ENCODE results near the gene INAFM1. TPM values are rescaled to one million over a fixed set of nuclear protein-coding genes. Genes with fewer than 3 reads are reported as not detected.

Gene INAFM1
- total RNA-seq, 5 donors from 2014 or later (not counting 1 experiment from before 2014, with no cell fraction given), result 11.3 to 19.2 (median 15.6) TPM

DNA sequence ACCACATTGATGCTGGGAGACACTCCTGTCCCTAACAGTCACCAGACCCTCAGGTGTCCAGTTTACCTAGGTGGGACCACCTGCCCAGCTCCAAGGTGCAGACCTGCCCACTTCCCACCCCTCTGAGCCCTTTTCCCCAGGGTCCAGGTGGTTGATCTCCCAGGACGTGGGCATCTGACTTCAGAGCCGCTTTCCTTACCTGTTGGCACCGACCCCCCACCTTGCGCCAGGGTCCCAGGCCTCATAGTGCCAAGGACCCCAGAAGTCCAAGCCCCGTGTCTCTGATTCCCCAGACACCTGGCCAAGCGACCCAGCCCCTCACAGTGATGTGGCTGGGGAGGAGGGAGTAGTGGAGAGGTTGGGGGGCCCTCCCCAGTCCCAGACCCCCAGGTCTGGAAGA is 34.1 kb upstream of the INAFM1 start:
- peak overlapping the region in 1 of 2 donors; percentile 19 for H3K4me3 ChIP-seq (ENCODE audit: control insufficient read depth in 1 of 2, extremely low read depth in 1 of 2, low read length in 1 of 2)
- Mint-ChIP-seq H3K36me3 (no peaks in the 10 kb centered on the region), H3K27me3 (no peaks in the 10 kb centered on the region), H3K27ac (no peak overlapping the region), H3K9me3 (no peaks in the 10 kb centered on the region), H3K4me3 (peak overlapping the region in 2 of 3 donors; percentile 53 to 54), H3K4me1 (peaks cover 8 to 37% (median 32%) of the 10 kb centered on the region in 3 donors)
- POLR2A ChIA-PET, result interaction anchor here in 1 of 2 donors (0.6 kb wide), 1 partner anchor 62 kb away, joined by 3 read pairs; no protein-coding TSS in a partner anchor
- CTCF ChIA-PET, result interaction anchor here in 1 of 2 donors (0.6 kb wide), 2 partner anchors 46 to 275 kb away, joined by 5 to 7 read pairs; no protein-coding TSS in a partner anchor
- peaks cover 38 to 55% of the 10 kb centered on the region in 2 experiments for H3K4me1 ChIP-seq (ENCODE audit: control insufficient read depth in 1 of 2, extremely low read depth in 1 of 2, insufficient read depth in 2 of 2, low read length in 2 of 2)
- DNase-seq, result no peak
- H3K9me3 ChIP-seq, result no peaks in the 10 kb centered on the region
- H3K27me3 ChIP-seq (replicated peaks in 1 of 2; ENCODE audit: control insufficient read depth in 2 of 2, extremely low read depth in 1 of 2, insufficient read depth in 2 of 2, low read length in 1 of 2), result peaks cover 6 to 9% of the 10 kb centered on the region in 2 experiments
- ATAC-seq (replicated peaks in 1 of 4), result no peak
- H3K36me3 ChIP-seq (ENCODE audit: control insufficient read depth in 2 of 2, extremely low read depth in 1 of 2, insufficient read depth in 1 of 2, low read length in 1 of 2), result no peaks in the 10 kb centered on the region
- peak overlapping the region; percentile 50 for H3K27ac ChIP-seq (ENCODE audit: low read length)
- 75% methylated on average over 2 of the region's 6 CpGs for WGBS (ENCODE audit: insufficient coverage)

DNA sequence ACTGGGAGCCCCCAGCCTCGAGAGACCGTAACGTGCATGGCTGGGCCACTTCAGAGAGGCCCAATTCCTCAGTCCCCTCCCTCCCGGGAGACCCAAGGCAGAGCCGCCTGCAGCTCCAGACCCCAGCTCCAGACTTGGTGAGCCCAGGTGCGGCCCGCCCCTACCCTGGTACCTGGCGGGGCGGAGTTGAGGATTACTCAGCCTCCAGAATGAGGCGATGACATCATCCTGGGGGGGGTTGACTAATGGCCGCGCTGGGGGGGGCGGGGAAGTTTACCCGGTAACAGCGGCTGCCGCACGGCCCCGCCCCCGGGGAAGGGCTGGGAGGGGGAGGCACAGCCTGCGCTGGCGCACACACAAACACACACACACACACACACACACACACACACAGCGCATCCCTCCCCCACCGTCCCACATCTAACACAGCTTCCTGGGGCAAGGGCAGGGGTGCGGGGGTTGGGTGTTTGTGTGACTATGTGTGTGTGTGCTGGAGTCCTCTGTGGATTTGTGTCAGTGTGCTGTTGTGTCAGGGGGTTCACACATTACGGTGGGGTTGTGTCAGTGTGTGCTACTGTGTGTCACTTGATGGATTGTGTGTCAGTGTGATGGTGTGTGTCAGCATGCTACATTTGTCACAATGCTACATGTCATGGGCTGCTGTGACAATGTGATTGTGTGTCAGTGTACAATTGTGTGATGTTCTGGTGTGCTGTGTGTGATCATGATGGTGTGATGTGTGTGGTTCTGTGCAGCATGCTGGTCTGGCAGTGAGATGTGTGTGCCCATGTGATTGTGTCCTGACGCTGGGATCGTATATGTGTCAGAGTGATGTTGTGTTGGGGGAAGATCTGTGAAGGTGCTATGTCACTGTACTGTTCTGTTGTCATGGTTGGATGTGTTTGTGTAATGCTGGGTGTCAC is 33.4 kb upstream of the INAFM1 start:
- H3K4me3 Mint-ChIP-seq, result peak overlapping the region in 2 of 3 donors; percentile 53 to 54
- peaks cover 8 to 37% (median 32%) of the 10 kb centered on the region in 3 donors for H3K4me1 Mint-ChIP-seq
- peak; percentile 57 to 68 (median 60) for ATAC-seq (replicated peaks in 1 of 4)
- DNase-seq, result peak; percentile 66 to 95 (median 86)
- peaks cover 38 to 55% of the 10 kb centered on the region in 2 experiments for H3K4me1 ChIP-seq (ENCODE audit: control insufficient read depth in 1 of 2, extremely low read depth in 1 of 2, insufficient read depth in 2 of 2, low read length in 2 of 2)
- WGBS (ENCODE audit: insufficient coverage), result 29% methylated on average over 10 of the region's 27 CpGs
- peak overlapping the region in 1 of 2 donors; percentile 22 for H3K27ac Mint-ChIP-seq
- ChIA-PET POLR2A (interaction anchor here in 1 of 2 donors (0.6 kb wide), 1 partner anchor 63 kb away, joined by 3 read pairs; no protein-coding TSS in a partner anchor), CTCF (interaction anchor here in 1 of 2 donors (0.6 kb wide), 3 partner anchors 46 to 274 kb away, joined by 3 to 7 read pairs (median 5); no protein-coding TSS in a partner anchor)
- H3K36me3 ChIP-seq (ENCODE audit: control insufficient read depth in 2 of 2, extremely low read depth in 1 of 2, insufficient read depth in 1 of 2, low read length in 1 of 2), result no peaks in the 10 kb centered on the region
- H3K27ac ChIP-seq (ENCODE audit: low read length), result peak overlapping the region; percentile 50
- no peaks in the 10 kb centered on the region for H3K9me3 ChIP-seq
- no peaks in the 10 kb centered on the region for H3K27me3 Mint-ChIP-seq
- no peaks in the 10 kb centered on the region for H3K9me3 Mint-ChIP-seq
- peak overlapping the region in 1 of 2 donors; percentile 19 for H3K4me3 ChIP-seq (ENCODE audit: control insufficient read depth in 1 of 2, extremely low read depth in 1 of 2, low read length in 1 of 2)
- H3K36me3 Mint-ChIP-seq, result no peaks in the 10 kb centered on the region
- peaks cover 6 to 9% of the 10 kb centered on the region in 2 experiments for H3K27me3 ChIP-seq (replicated peaks in 1 of 2; ENCODE audit: control insufficient read depth in 2 of 2, extremely low read depth in 1 of 2, insufficient read depth in 2 of 2, low read length in 1 of 2)

DNA sequence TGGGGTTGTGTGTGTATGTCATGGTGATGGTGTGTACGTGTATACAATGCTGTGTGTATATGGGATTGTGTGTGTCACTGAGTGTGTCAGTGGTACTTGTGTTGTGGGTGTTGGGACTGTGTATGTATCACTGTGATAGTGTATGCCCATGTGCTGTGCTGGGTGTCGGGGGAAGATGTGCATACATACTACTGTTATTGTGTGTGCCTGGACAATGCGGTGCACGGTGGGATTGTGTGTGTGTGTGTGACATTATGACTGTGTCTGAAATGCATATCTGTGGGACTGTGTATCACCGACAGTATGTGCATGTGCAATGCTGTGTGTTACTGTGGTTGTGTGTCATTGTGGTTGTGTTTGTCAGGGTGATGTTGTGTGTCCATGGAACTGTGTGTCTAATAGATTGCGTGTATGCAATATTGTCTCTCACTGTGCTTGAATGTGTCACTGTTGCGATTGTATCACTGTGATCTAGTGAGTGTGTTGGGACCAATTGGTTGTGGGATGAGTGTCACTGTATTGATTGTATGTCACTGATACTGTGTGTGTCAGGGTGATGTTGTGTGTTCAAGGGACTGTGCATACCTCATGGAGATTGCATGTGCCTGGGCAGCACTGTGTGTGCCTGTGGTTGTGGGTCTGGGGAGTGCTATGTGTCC is 32.6 kb upstream of the INAFM1 start:
- Mint-ChIP-seq H3K27ac (no peak overlapping the region), H3K9me3 (no peaks in the 10 kb centered on the region), H3K36me3 (no peaks in the 10 kb centered on the region), H3K4me1 (peaks cover 8 to 37% (median 32%) of the 10 kb centered on the region in 3 donors), H3K27me3 (no peaks in the 10 kb centered on the region), H3K4me3 (no peak overlapping the region)
- H3K4me3 ChIP-seq (ENCODE audit: control insufficient read depth in 1 of 2, extremely low read depth in 1 of 2, low read length in 1 of 2), result no peak overlapping the region
- peak overlapping the region; percentile 38 for H3K27ac ChIP-seq (ENCODE audit: low read length)
- peak in 2 of 35 experiments; percentile 11 to 29 for DNase-seq
- no peaks in the 10 kb centered on the region for H3K9me3 ChIP-seq
- CTCF ChIA-PET, result interaction anchor here in 1 of 2 donors (1.1 kb wide), 1 partner anchor 31 kb away, joined by 10 read pairs; no protein-coding TSS in a partner anchor
- H3K27me3 ChIP-seq (replicated peaks in 1 of 2; ENCODE audit: control insufficient read depth in 2 of 2, extremely low read depth in 1 of 2, insufficient read depth in 2 of 2, low read length in 1 of 2), result peaks cover 6 to 9% of the 10 kb centered on the region in 2 experiments
- WGBS (ENCODE audit: insufficient coverage), result 88% methylated on average over 7 of the region's 7 CpGs
- ATAC-seq (replicated peaks in 1 of 4), result no peak
- H3K4me1 ChIP-seq (ENCODE audit: control insufficient read depth in 1 of 2, extremely low read depth in 1 of 2, insufficient read depth in 2 of 2, low read length in 2 of 2), result peaks cover 38 to 56% of the 10 kb centered on the region in 2 experiments
- POLR2A ChIA-PET, result no interaction called here
- no peaks in the 10 kb centered on the region for H3K36me3 ChIP-seq (ENCODE audit: control insufficient read depth in 2 of 2, extremely low read depth in 1 of 2, insufficient read depth in 1 of 2, low read length in 1 of 2)

DNA sequence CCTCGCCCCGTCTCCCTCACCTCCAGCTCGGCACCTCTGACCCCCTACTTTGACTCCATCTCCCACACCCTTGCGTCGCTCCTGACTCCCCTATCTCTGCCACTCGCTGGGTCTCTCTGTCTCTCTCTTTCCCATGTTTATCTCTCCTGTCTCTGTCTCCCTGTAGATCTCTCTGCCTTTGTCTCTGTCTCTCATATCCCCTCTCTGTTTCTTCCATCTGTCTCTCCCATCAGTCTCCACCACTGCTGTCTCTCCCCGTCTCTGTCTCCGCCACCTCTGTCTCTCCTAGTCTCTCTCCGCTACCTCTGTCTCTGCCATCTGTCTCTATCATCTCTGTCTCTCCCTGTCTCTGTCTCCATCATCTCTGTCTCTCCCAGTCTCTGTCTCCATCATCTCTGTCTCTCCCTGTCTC is 31.3 kb upstream of the INAFM1 start:
- H3K36me3 Mint-ChIP-seq, result no peaks in the 10 kb centered on the region
- H3K9me3 Mint-ChIP-seq, result no peaks in the 10 kb centered on the region
- H3K4me3 ChIP-seq (ENCODE audit: control insufficient read depth in 1 of 2, extremely low read depth in 1 of 2, low read length in 1 of 2), result peak overlapping the region; percentile 34 to 51
- peak overlapping the region in 2 of 3 donors; percentile 51 to 66 for H3K4me3 Mint-ChIP-seq
- ChIA-PET POLR2A (interaction anchor here (0.5 to 0.7 kb wide), 4 partner anchors 31 to 104 kb away, joined by 3 to 4 read pairs (median 3); no protein-coding TSS in a partner anchor), CTCF (interaction anchor here (0.6 to 5.4 kb wide), 13 partner anchors 11 to 130 kb away, joined by 3 to 179 read pairs (median 10); partner anchors contain the start of gene ZC3H4 (in 1 of the 2))
- ATAC-seq (replicated peaks in 1 of 4) (peak in 2 of 4 experiments; percentile 3 to 19), DNase-seq (peak in 2 of 35 experiments; percentile 16 to 25)
- H3K27me3 Mint-ChIP-seq, result no peaks in the 10 kb centered on the region
- peak overlapping the region; percentile 81 to 89 for H3K27ac Mint-ChIP-seq
- peak overlapping the region; percentile 72 for H3K27ac ChIP-seq (ENCODE audit: low read length)
- peaks cover 38 to 60% of the 10 kb centered on the region in 2 experiments for H3K4me1 ChIP-seq (ENCODE audit: control insufficient read depth in 1 of 2, extremely low read depth in 1 of 2, insufficient read depth in 2 of 2, low read length in 2 of 2)
- H3K4me1 Mint-ChIP-seq, result peaks cover 8 to 40% (median 35%) of the 10 kb centered on the region in 3 donors
- no peaks in the 10 kb centered on the region for H3K9me3 ChIP-seq
- no peaks in the 10 kb centered on the region for H3K36me3 ChIP-seq (ENCODE audit: control insufficient read depth in 2 of 2, extremely low read depth in 1 of 2, insufficient read depth in 1 of 2, low read length in 1 of 2)
- peaks cover 6 to 9% of the 10 kb centered on the region in 2 experiments for H3K27me3 ChIP-seq (replicated peaks in 1 of 2; ENCODE audit: control insufficient read depth in 2 of 2, extremely low read depth in 1 of 2, insufficient read depth in 2 of 2, low read length in 1 of 2)
- WGBS (ENCODE audit: insufficient coverage), result 36% methylated on average over 7 of the region's 9 CpGs

DNA sequence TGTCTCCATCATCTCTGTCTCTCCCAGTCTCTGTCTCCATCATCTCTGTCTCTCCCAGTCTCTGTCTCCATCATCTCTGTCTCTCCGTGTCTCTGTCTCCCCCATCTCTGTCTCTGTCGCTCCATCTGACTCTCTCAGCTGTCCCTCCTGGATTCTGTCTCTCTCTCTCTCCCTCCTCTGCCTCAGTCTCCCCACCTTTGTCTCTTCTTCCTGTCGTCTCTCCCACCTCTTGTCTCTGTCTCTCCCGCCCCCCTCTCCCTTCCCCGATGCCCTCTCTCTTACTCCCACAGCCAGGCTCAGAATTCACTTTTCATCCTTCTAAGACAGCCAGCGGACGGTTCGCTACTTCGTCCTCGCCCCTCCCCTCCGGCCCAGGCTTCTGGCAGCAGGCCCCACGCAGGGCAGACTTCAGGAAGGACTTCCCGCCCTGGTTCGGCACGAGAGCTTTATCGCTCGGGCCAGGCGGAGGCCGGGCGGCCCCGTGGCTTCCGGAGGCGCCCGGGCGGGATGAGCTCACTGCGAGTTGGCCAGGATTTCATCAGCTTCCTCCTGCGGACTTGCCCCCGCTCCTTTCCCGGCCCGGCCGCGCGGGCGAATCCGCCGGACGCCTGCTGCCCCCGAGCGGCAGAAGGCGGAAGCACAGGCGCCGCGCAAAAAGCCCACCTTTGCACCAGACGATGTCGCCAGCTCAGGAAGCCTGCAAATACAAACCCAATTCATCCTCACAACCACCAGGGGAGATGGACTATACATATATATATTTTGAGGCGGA is 30.7 kb upstream of the INAFM1 start:
- 2% methylated on average over 40 of the region's 46 CpGs for WGBS (ENCODE audit: insufficient coverage)
- H3K27ac ChIP-seq (ENCODE audit: low read length), result peak overlapping the region; percentile 72
- peaks cover 38 to 57% of the 10 kb centered on the region in 2 experiments for H3K4me1 ChIP-seq (ENCODE audit: control insufficient read depth in 1 of 2, extremely low read depth in 1 of 2, insufficient read depth in 2 of 2, low read length in 2 of 2)
- H3K4me3 Mint-ChIP-seq, result peak overlapping the region in 2 of 3 donors; percentile 51 to 66
- ATAC-seq (replicated peaks in 1 of 4), result peak; percentile 44 to 67 (median 66)
- peak; percentile 69 to 94 (median 81) for DNase-seq
- no peaks in the 10 kb centered on the region for H3K36me3 ChIP-seq (ENCODE audit: control insufficient read depth in 2 of 2, extremely low read depth in 1 of 2, insufficient read depth in 1 of 2, low read length in 1 of 2)
- H3K9me3 Mint-ChIP-seq, result no peaks in the 10 kb centered on the region
- H3K4me1 Mint-ChIP-seq, result peaks cover 3 to 36% (median 33%) of the 10 kb centered on the region in 3 donors
- POLR2A ChIA-PET, result interaction anchor here in 1 of 2 donors (0.6 to 0.9 kb wide), 3 partner anchors 13 to 1355 kb away, joined by 3 to 6 read pairs (median 5); partner anchors contain the start of gene CCDC9
- peaks cover 6 to 9% of the 10 kb centered on the region in 2 experiments for H3K27me3 ChIP-seq (replicated peaks in 1 of 2; ENCODE audit: control insufficient read depth in 2 of 2, extremely low read depth in 1 of 2, insufficient read depth in 2 of 2, low read length in 1 of 2)
- no peaks in the 10 kb centered on the region for H3K36me3 Mint-ChIP-seq
- CTCF ChIA-PET, result interaction anchor here (0.5 to 5.4 kb wide), 34 partner anchors 9 to 1351 kb away, joined by 3 to 179 read pairs (median 7); partner anchors contain the start of genes CCDC9 (in 1 of the 2), INAFM1 (in 1 of the 2), SAE1 (in 1 of the 2) and ZC3H4 (in 1 of the 2)
- peak overlapping the region; percentile 32 to 34 for H3K4me3 ChIP-seq (ENCODE audit: control insufficient read depth in 1 of 2, extremely low read depth in 1 of 2, low read length in 1 of 2)
- no peaks in the 10 kb centered on the region for H3K27me3 Mint-ChIP-seq
- no peaks in the 10 kb centered on the region for H3K9me3 ChIP-seq
- H3K27ac Mint-ChIP-seq, result peak overlapping the region; percentile 81 to 89

Data from T-cell (primary cell).